Heart left ventricle (tissue), 13 donors: Measurements from ENCODE around the gene MID1.

ENCODE experiments used
- POLR2A ChIP-seq, 2 donors: fragments of 450-650 bp; IDR thresholded peaks; one replicate each; pipeline ENCODE4 v1.6.1; 2017; ENCODE audit warnings: antibody characterized with exemption in 2 of 2, mild to moderate bottlenecking in 2 of 2, moderate library complexity in 2 of 2
- TF ChIP-seq, protein P1 (sequence below), 12 donors: fragments of 200-600 bp; sonication (generic) in 4 of 12; IDR thresholded peaks; one replicate each; pipeline versions ENCODE4 v1.5.0 to v1.8.0; 2018 to 2022; ENCODE audit warnings: antibody characterized with exemption in 12 of 12, mild to moderate bottlenecking in 5 of 12
- donor health status: ischemic (EF 13 %, LVEDD 7.1; RV severe dilation, severe dysfunction).
- donor health status: DM: no; HTN: yes; CAD: no.
- donor health status: DM: no; HTN: no; CAD: no.
- donor health status: ischemic (EF 25% LVEDD 6.9; RV normal size, moderate dysfunction).
- donor health status: ischemic (EF 25% LVEDD 5.7; RV mildly dilated, moderate dysfunction).
- donor health status: ischemic (EF 35%, LVEDD 5.7; RV mildly dilated, moderate dysfunction).
- donor health status: nonischemic (EF 11% LVEDD 7.7; RV severe dilation, severe dysfunction).
- donor health status: DM: yes; HTN: yes; CAD: no.
- donor health status: PGD.
- donor health status: ischemic (EF 29% LVEDD 5.4; RV normal size, mild dysfunction).
- donor health status: nonischemic (EF 23%, LVEDD 6.1; RV moderate dilation, normal function).

DNA sequence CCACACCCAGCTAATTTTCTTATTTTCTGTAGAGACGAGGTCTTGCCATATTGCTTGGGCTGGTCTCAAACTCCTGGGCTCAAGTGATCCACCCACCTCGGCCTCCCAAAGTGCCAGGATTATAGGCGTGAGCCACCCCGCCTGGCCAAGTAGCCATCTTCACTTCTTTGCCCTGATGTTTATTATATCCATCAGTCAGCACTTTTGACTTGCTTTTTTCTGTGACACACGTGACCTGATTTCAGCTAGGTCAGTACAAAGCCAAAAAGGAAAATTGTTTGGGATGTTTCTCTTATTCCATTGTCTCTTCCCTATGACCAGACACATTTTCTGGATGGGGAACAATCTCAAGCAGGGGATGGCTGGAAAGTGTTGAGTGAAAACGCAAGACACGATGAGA lies 45.3 kb upstream of the MID1 start:
- TF ChIP-seq POLR2A (IDR thresholded peaks at IDR 0.05), result no peak
- TF ChIP-seq, protein P1, sequence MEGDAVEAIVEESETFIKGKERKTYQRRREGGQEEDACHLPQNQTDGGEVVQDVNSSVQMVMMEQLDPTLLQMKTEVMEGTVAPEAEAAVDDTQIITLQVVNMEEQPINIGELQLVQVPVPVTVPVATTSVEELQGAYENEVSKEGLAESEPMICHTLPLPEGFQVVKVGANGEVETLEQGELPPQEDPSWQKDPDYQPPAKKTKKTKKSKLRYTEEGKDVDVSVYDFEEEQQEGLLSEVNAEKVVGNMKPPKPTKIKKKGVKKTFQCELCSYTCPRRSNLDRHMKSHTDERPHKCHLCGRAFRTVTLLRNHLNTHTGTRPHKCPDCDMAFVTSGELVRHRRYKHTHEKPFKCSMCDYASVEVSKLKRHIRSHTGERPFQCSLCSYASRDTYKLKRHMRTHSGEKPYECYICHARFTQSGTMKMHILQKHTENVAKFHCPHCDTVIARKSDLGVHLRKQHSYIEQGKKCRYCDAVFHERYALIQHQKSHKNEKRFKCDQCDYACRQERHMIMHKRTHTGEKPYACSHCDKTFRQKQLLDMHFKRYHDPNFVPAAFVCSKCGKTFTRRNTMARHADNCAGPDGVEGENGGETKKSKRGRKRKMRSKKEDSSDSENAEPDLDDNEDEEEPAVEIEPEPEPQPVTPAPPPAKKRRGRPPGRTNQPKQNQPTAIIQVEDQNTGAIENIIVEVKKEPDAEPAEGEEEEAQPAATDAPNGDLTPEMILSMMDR (IDR thresholded peaks at IDR 0.05), result no peak
